Measurements from ENCODE around the gene AP1B1. TPM values are rescaled to one million over a fixed set of nuclear protein-coding genes. Genes with fewer than 3 reads are reported as not detected.
A peak's percentile ranks its signal among the peaks of the same experiment; 100 is the strongest.
"Not testable (repeated sequence)": the region's sequence is repeated elsewhere in the genome, so short reads cannot be mapped to it uniquely, and the experiment has no call there.

Gene AP1B1
- total RNA-seq, 3 donors from 2014 or later = 55.7 to 58.7 (median 58.2) TPM

DNA sequence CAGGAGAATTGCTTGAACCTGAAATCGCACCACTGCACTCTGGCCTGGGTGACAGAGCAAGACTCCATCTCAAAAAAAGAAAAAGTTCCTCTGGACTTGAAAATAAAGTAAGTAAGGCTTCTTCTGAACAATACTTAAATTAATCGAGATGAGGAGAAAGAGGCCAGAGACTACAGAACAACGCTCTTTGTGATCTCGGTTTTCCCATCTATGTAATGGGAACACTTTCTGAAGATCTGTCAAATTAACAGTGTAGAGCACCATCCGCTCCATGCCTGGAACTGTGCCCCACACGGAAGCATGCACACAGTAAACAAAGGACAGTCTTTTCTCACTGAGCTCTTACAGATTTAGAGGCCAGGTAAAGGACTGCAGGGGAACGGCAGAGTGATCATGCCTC lies 9.1 kb downstream of the AP1B1 start:
- no peaks in the 10 kb centered on the region for H3K4me1 ChIP-seq
- peak overlapping the region; percentile 64 to 85 for H3K27ac ChIP-seq
- H3K4me3 ChIP-seq = no peak overlapping the region
- DNase-seq (ENCODE audit: low spot score in 2 of 2) = no peak
- no peaks in the 10 kb centered on the region for H3K27me3 ChIP-seq
- no peaks in the 10 kb centered on the region for H3K9me3 ChIP-seq
- intact Hi-C loops (cut with DNase I; ENCODE audit: low total_unique reads) = no loop called here
- H3K36me3 ChIP-seq = no peaks in the 10 kb centered on the region
- TF ChIP-seq, protein P1, sequence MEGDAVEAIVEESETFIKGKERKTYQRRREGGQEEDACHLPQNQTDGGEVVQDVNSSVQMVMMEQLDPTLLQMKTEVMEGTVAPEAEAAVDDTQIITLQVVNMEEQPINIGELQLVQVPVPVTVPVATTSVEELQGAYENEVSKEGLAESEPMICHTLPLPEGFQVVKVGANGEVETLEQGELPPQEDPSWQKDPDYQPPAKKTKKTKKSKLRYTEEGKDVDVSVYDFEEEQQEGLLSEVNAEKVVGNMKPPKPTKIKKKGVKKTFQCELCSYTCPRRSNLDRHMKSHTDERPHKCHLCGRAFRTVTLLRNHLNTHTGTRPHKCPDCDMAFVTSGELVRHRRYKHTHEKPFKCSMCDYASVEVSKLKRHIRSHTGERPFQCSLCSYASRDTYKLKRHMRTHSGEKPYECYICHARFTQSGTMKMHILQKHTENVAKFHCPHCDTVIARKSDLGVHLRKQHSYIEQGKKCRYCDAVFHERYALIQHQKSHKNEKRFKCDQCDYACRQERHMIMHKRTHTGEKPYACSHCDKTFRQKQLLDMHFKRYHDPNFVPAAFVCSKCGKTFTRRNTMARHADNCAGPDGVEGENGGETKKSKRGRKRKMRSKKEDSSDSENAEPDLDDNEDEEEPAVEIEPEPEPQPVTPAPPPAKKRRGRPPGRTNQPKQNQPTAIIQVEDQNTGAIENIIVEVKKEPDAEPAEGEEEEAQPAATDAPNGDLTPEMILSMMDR (IDR thresholded peaks at IDR 0.05) = no peak
- TF ChIP-seq POLR2AphosphoS5 (IDR thresholded peaks at IDR 0.05) (no peak), POLR2A (IDR thresholded peaks at IDR 0.05) (no peak)

- Histone ChIP-seq H3K4me1 (no peaks in the 10 kb centered on the region), H3K9me3 (no peaks in the 10 kb centered on the region), H3K27me3 (no peaks in the 10 kb centered on the region), H3K27ac (peak overlapping the region; percentile 59 to 85), H3K36me3 (no peaks in the 10 kb centered on the region), H3K4me3 (no peak overlapping the region)
- TF ChIP-seq POLR2A (IDR thresholded peaks at IDR 0.05) (no peak), POLR2AphosphoS5 (IDR thresholded peaks at IDR 0.05) (peak in 1 of 3 donors; percentile 40)
- TF ChIP-seq, protein P1 (IDR thresholded peaks at IDR 0.05) = no peak
- DNase-seq (ENCODE audit: low spot score in 2 of 2) = peak; percentile 65 to 81
- intact Hi-C loops (cut with DNase I; ENCODE audit: low total_unique reads) = loop anchor here (1.0 kb wide), 1 partner anchor 24 kb away; no protein-coding TSS in a partner anchor
These were observed 10.4 kb downstream of the AP1B1 start for GRCh38 chr22:29377979-29378378.

GRCh38 chr22:29376705-29377104 lies 11.7 kb downstream of the AP1B1 start:
- H3K9me3 ChIP-seq = not testable (repeated sequence)

DNA sequence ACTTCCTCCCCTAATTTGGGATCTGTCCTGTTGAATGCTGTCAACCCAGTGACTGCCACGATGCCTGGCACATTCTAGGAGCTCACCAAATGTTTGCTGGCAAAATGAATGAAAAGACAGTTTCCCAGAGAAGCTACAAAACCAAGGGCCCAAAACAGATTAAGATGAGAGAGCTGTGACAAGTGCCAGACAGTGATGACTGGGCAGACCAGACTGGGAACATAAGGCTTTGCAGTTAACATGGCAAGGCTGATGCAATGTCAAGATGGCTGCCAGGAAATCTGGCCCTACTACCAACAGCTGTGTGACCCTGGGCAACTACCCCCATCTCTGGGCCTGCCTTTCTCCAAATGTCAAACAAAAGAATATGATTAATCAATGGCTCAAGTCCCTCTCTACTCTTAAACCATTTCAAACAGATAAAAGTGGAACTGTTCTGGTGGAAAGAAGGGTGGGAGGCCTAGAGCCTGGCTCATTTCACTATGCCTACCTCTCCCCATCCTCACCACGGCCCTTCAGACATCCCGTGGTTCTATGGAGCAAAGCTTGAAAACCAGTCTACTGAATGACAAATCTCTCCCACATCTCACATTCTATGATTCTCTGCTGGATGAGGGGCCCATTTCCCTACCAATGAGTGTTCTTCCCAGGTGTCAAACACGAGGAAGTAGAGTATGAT lies 12.8 kb downstream of the AP1B1 start:
- no peaks in the 10 kb centered on the region for H3K4me1 ChIP-seq

More at GRCh38 chr22:29376705-29377104, 11.7 kb downstream of the AP1B1 start:
- H3K4me1 ChIP-seq; H3K4me3 ChIP-seq; H3K27me3 ChIP-seq; DNase-seq (ENCODE audit: low spot score in 2 of 2); intact Hi-C loops (cut with DNase I; ENCODE audit: low total_unique reads); H3K36me3 ChIP-seq: not testable (repeated sequence)
- H3K27ac ChIP-seq = peak overlapping the region; percentile 67 to 85

DNA sequence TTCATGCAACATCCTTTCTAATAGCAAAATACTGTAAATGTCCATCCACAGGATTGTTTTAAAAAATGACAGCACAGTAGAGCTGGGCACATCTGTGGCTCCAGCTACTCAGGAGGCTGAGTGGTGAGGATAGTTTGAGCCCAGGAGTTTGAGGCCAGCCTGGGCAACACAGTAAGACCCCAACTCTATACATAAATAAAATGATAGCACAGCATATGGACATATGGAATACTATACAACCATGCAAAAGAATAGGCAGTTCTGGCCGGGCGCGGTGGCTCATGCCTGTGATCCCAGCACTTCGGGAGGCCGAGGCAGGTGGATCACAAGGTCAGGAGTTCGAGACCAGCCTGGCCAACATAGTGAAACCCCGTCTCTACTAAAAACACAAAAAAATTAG lies 13.6 kb downstream of the AP1B1 start:
- H3K27me3 ChIP-seq; DNase-seq (ENCODE audit: low spot score in 2 of 2); H3K27ac ChIP-seq; H3K9me3 ChIP-seq; H3K4me1 ChIP-seq; H3K4me3 ChIP-seq; intact Hi-C loops (cut with DNase I; ENCODE audit: low total_unique reads); H3K36me3 ChIP-seq: not testable (repeated sequence)

More for the DNA sequence above, 12.8 kb downstream of the AP1B1 start:
- intact Hi-C loops (cut with DNase I; ENCODE audit: low total_unique reads) = no loop called here
- peak overlapping the region; percentile 67 to 85 for H3K27ac ChIP-seq
- H3K27me3 ChIP-seq = no peaks in the 10 kb centered on the region
- no peak for DNase-seq (ENCODE audit: low spot score in 2 of 2)
- no peaks in the 10 kb centered on the region for H3K36me3 ChIP-seq
- no peak overlapping the region for H3K4me3 ChIP-seq
- no peaks in the 10 kb centered on the region for H3K9me3 ChIP-seq
- TF ChIP-seq POLR2AphosphoS5 (IDR thresholded peaks at IDR 0.05) (no peak), POLR2A (IDR thresholded peaks at IDR 0.05) (no peak)
- TF ChIP-seq, protein P1 (IDR thresholded peaks at IDR 0.05) = no peak

- H3K27me3 ChIP-seq = no peaks in the 10 kb centered on the region
- no peak overlapping the region for H3K4me3 ChIP-seq
- H3K36me3 ChIP-seq = no peaks in the 10 kb centered on the region
- no peaks in the 10 kb centered on the region for H3K9me3 ChIP-seq
- no peak overlapping the region for H3K27ac ChIP-seq
- H3K4me1 ChIP-seq = no peaks in the 10 kb centered on the region
- no peak for DNase-seq (ENCODE audit: low spot score in 2 of 2)
- intact Hi-C loops (cut with DNase I; ENCODE audit: low total_unique reads) = no loop called here
- no peak for TF ChIP-seq POLR2AphosphoS5 (IDR thresholded peaks at IDR 0.05)
- no peak for TF ChIP-seq POLR2A (IDR thresholded peaks at IDR 0.05)
- TF ChIP-seq, protein P1 (IDR thresholded peaks at IDR 0.05) = no peak
These were observed 14.0 kb downstream of the AP1B1 start for GRCh38 chr22:29374401-29374800.

Data from breast epithelium (tissue), 4 donors.